Large intestine (tissue), 3 donors: ENCODE data around the gene PEF1. TPM values are rescaled to one million over a fixed set of nuclear protein-coding genes. Genes with fewer than 3 reads are reported as not detected.

Experiments
- DNase-seq, 2 donors: peaks; one replicate each; pipeline versions ENCODE4 v3.0.0 to v3.0.0-alpha.2; 2013
- H3K27ac ChIP-seq: one replicate; pipeline ENCODE4 v1.5.1; 2013; ENCODE audit warnings: low read length
- H3K27me3 ChIP-seq: 2 replicates; pipeline ENCODE4 v1.6.1; 2013; ENCODE audit warnings: low read length; ENCODE audit not compliant: control insufficient read depth, insufficient read depth
- H3K36me3 ChIP-seq: 2 replicates; pipeline ENCODE4 v1.6.1; 2013; ENCODE audit warnings: low read length; ENCODE audit not compliant: control insufficient read depth, insufficient read depth
- H3K4me1 ChIP-seq: one replicate; pipeline ENCODE4 v1.6.1; 2013; ENCODE audit warnings: low read length; ENCODE audit not compliant: control insufficient read depth, insufficient read depth
- H3K4me3 ChIP-seq: one replicate; pipeline ENCODE4 v1.5.1; 2013; ENCODE audit warnings: low read length
- H3K9me3 ChIP-seq: one replicate; pipeline ENCODE4 v1.6.1; 2013; ENCODE audit warnings: mild to moderate bottlenecking, low read depth, low read length, moderate library complexity; ENCODE audit not compliant: control insufficient read depth
- WGBS: methylation state at CpG from one replicate; pipeline ENCODE4 v1.1.5; 2013; ENCODE audit warnings: low lambda C conversion rate; ENCODE audit not compliant: insufficient coverage; 5-methylcytosine and 5-hydroxymethylcytosine counted together
- polyA plus RNA-seq: library from polyadenylated mRNA; unstranded; fragments of 120-200 nt; gene quantifications from one replicate; pipeline ENCODE4 v1.2.1, GENCODE V29; 2013

PEF1 gene
- polyA plus RNA-seq, 1 donor: 57.4 TPM

DNA sequence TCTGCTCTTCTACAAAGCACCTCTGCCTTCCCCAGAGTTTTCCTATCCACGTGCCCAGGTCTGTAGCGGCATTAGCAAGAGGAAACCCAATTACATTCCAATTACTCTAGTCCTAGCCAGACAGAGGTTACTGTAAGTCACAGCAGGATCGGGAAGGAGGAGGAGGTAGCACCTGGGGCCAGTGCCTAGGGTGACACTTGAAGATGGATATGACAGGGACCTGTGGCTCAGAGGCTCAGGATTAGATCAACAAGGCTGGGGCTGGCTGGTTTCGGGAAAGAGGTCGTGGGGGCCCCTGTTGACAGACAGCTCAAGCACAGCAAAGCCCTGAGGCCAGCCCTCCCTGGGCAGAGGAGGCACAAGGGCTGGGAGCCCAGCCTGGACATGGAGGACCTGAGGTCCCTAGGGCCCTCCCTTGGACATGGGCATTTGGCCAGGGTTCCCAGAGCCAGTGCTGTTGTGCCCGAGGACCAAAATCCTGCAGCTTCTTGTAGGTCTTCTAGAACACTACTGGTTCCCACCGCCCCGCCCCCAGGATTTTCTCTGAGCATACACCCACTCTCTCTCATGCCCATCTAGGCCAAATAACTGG is 30.2 kb downstream of the PEF1 start:
- H3K27ac ChIP-seq: no peak overlapping the region
- peaks cover 22% of the 10 kb centered on the region for H3K27me3 ChIP-seq
- peaks cover 6% of the 10 kb centered on the region for H3K4me1 ChIP-seq
- H3K4me3 ChIP-seq: no peak overlapping the region
- no CpG with 5 or more reads among the region's 8 CpGs for WGBS
- no peaks in the 10 kb centered on the region for H3K36me3 ChIP-seq
- DNase-seq: no peak
- no peaks in the 10 kb centered on the region for H3K9me3 ChIP-seq

DNA sequence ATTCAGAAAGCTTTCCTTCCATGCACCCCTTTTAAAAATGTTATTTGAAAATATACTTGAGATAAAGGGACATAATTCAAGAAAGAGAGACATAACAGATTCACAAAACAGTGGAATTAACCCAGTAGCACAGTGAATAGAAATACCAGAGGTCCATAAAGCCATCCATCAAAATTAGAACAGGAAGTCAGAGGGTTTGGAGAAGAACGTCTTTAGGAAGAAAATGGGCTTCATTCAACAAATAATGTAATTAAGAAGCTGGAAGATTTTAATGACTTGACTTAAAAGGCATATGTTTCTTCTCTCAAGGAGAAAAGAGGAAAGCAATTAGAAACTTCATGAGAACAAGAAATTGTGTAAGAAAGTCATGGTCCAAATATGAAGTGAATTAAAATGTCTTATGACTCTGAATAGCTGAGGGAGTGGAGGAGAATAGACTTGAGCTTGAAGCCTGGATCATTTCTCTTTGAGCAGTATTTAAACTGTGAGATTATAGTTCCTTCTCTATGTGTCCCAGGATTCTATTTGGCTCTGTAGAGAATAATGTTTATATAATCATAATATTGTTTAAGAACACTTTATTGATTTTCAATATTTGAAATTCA is 35.1 kb downstream of the PEF1 start:
- no CpG with 5 or more reads among the region's 1 CpG for WGBS
- H3K9me3 ChIP-seq: no peaks in the 10 kb centered on the region
- DNase-seq: no peak
- H3K36me3 ChIP-seq: no peaks in the 10 kb centered on the region
- no peaks in the 10 kb centered on the region for H3K27me3 ChIP-seq
- no peak overlapping the region for H3K27ac ChIP-seq
- H3K4me1 ChIP-seq: no peaks in the 10 kb centered on the region
- H3K4me3 ChIP-seq: no peak overlapping the region

DNA sequence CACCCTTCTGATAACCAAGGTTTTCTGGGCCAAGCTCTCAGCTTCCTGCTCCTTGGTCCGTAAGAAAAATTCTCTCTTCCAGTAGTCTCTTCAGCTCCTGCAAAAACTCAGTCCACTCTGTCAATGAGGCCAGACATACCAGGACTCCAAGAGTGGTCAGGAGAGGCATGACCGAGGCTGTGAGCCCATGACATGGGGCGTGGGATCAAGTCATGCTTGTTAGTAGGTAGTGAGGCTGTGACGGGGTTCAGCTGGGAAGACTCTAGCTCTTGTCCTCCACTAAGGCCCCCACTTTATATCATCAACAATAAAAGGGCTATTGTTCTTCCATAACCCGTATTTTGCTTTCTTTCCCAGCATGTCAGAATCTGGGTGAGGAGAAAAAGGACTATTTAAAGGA is 37.3 kb downstream of the PEF1 start:
- H3K27ac ChIP-seq: no peak overlapping the region
- H3K9me3 ChIP-seq: no peaks in the 10 kb centered on the region
- no peaks in the 10 kb centered on the region for H3K27me3 ChIP-seq
- DNase-seq: no peak
- H3K4me1 ChIP-seq: no peaks in the 10 kb centered on the region
- no peak overlapping the region for H3K4me3 ChIP-seq
- WGBS: 40% methylated on average over 1 of the region's 5 CpGs
- no peaks in the 10 kb centered on the region for H3K36me3 ChIP-seq

DNA sequence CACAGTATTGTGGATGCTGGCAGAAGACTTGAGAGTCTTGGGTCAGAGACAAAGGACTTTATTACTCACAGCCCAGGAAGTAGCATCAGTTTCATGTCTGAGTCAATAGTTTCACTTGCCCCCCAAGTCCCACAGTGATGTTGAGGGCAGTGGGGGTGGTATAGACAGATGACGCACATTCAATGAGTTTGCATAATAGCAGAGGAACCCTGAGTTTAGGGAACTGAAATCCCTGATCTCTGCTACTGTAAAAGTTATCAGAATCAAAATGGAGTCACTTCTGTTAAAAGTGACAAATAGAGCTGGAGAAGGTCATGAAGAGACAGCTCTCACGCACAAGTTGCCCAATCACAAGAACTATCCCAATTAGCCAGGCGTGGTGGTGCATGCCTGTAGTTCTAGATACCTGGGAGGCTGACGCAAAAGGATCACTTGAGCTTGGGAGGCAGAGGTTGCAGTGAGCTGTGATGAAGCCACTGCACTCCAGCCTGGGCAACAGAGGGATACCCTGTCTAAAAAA is 38.7 kb downstream of the PEF1 start:
- DNase-seq: no peak
- WGBS: 100% methylated on average over 1 of the region's 4 CpGs

DNA sequence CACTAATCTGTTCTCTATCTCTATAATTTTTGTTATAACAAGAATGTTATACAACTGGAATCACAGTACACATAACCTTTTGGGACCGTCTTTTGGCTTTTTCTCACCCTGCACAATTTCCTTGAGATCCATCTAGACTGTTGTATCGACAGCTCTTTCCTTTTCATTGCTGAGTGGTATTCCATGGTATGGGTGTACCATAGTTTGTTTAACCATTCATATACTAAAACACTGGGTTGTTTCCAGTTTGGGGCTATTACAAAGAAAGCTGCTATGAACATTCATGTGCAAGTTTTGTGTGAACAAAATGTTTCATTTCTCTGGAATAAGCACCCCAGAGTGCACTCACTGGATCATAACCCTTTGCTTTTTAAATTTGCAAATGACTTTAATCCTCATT is 42.6 kb downstream of the PEF1 start:
- Histone ChIP-seq H3K27me3 (no peaks in the 10 kb centered on the region), H3K4me3 (no peak overlapping the region), H3K27ac (no peak overlapping the region), H3K36me3 (no peaks in the 10 kb centered on the region), H3K9me3 (no peaks in the 10 kb centered on the region), H3K4me1 (no peaks in the 10 kb centered on the region)
- no peak for DNase-seq
- WGBS: 86% methylated on average over 1 of the region's 2 CpGs

More for the DNA sequence above, 38.7 kb downstream of the PEF1 start:
- no peak overlapping the region for H3K27ac ChIP-seq
- no peaks in the 10 kb centered on the region for H3K4me1 ChIP-seq
- no peaks in the 10 kb centered on the region for H3K9me3 ChIP-seq
- H3K4me3 ChIP-seq: no peak overlapping the region
- no peaks in the 10 kb centered on the region for H3K36me3 ChIP-seq
- no peaks in the 10 kb centered on the region for H3K27me3 ChIP-seq

DNA sequence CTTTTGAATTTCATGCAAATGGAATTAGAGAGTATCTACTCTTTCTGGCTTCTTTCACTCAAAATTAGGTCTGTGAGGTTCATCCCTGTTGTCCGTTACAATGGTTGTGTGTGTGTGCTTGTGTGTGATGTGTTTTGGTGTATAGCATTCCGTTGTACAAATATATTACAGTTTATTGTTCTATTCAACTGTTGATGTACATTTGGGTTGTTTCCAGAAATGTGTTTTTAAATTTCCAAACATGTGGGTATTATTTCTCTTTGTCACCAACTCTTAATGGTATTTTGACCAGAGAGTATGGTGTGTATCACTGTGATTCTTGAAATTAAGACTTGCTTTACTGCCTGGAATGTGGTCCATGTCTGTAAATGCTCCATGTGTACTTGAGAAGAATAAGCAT is 44.0 kb downstream of the PEF1 start:
- no peaks in the 10 kb centered on the region for H3K27me3 ChIP-seq
- no peaks in the 10 kb centered on the region for H3K9me3 ChIP-seq
- no peaks in the 10 kb centered on the region for H3K4me1 ChIP-seq
- H3K27ac ChIP-seq: no peak overlapping the region
- no peaks in the 10 kb centered on the region for H3K36me3 ChIP-seq
- WGBS: no CpG with 5 or more reads among the region's 2 CpGs
- DNase-seq: no peak
- no peak overlapping the region for H3K4me3 ChIP-seq

DNA sequence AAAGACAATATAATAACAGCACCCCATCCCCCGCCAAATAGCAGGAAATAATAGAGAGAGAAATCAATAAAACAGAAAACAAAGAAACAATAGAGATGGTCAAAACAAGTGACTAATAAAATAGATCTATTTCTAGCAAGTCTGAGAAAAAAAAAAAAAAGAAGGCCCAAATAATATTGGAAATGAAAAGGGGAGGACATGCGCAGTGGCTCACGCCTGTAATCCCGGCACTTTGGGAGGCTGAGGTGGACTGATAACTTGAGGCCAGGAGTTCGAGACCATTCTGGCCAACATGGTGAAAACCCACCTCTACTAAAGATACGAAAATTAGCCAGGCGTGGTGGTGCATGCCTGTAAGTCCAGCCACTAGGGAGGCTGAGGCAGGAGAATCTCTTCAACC is 45.7 kb downstream of the PEF1 start:
- Histone ChIP-seq H3K9me3 (no peaks in the 10 kb centered on the region), H3K4me3 (no peak overlapping the region), H3K27ac (no peak overlapping the region), H3K27me3 (no peaks in the 10 kb centered on the region), H3K4me1 (no peaks in the 10 kb centered on the region), H3K36me3 (no peaks in the 10 kb centered on the region)
- 100% methylated on average over 1 of the region's 7 CpGs for WGBS
- no peak for DNase-seq

DNA sequence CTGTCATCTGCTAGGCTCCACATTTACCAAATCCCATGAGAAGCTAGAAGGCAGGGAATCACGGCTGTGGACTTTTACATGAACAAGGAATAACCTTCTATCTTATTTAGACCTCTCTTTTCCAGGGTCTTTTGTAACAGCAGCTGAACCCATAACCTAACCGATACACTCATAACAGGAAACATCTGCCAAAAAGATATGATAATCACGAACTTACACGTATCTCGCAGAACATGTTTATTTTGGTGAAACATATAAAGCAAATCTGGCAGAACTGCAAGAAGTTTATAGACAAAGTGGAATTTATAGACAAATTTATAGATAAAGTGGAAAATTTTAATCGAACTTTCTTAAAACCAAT is 48.0 kb downstream of the PEF1 start:
- WGBS: 60% methylated on average over 1 of the region's 6 CpGs
- no peaks in the 10 kb centered on the region for H3K9me3 ChIP-seq
- H3K4me3 ChIP-seq: no peak overlapping the region
- no peaks in the 10 kb centered on the region for H3K36me3 ChIP-seq
- no peak overlapping the region for H3K27ac ChIP-seq
- H3K4me1 ChIP-seq: peaks cover 7% of the 10 kb centered on the region
- no peaks in the 10 kb centered on the region for H3K27me3 ChIP-seq
- no peak for DNase-seq

DNA sequence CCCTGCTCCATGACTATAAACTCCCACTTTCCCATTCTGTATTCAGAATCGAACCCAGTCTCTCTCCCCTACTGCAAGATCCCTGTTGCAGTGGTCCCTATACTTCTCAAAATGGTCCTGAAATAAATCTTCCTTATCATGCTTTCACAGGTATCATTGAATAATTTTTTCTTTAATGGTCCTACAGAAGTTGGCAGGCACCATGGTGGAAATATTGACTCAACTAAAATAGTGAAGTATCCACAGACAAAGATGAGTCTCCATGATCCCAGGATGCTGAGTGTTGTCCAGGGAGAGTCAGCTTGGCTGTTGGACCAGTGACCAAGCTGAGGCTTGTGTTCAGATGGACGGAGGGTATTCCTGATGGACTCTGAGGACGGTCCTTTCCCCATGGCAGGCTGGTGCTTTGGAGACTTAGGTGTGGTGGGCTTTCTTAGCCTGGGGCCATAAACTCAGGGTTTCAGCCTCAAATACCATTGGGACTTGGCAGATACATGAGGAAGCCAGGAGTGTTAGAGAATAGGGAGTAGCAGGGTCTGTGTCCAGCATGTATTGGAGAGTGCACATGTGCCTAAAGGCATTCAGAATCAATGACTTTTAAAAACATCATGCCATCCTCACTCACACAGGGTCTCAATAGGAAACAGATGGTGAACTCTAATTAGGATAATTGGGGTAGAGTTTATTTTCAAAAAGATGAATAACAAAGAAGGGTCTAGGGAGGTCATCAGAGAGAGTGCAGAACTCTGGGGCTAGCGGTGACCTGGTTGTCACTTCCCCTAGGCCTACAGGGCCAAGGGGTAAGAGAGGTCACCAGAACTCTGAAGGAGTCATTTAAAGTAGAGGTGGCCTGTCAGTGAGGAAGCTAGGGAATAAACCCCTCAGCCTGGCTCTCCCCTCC is 48.6 kb downstream of the PEF1 start:
- Histone ChIP-seq H3K27me3 (no peaks in the 10 kb centered on the region), H3K27ac (no peak overlapping the region), H3K4me1 (peaks cover 11% of the 10 kb centered on the region), H3K4me3 (no peak overlapping the region), H3K9me3 (no peaks in the 10 kb centered on the region), H3K36me3 (no peaks in the 10 kb centered on the region)
- WGBS: no CpG with 5 or more reads among the region's 4 CpGs
- no peak for DNase-seq

DNA sequence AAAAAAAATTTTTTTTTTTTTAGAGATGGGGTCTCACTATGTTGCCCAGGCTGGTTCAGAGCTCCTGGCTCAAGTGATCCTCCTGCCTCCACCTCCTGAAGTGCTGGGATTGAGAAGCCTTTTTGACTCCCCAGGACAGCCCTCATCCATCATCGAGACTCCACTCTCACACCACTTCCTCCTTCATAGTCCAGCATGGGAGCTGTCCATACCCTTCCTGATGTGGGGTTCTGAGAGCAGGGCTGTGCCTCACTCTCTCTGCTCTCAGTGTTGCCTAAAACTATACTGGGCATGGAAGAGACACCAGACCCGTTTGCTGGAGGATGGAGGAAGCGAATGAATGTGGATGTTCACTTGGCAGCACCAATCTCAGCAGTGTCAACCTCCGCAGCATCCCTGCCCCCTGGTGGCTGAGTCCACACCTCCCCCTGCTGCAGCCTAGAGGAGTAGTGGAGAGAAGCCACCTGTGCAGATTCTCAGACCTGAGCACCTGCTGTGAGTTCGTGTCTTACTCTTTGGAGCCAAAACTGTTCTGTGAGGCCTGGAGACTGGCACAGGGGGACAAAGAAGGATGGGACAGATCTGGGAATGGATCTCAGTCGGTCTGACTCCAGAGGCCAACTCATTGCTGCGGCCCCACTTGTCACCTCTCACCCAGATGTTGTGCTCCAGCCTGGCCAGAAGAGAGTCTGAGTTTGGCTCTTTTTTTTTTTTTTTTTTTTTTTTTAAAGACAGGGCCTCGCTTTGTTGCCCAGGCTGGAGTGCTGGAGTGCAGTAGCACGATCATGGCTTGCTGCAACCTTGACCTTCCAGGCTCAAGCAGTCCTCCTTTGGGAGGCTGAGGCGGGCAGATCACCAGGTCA is 50.7 kb downstream of the PEF1 start:
- WGBS: no CpG with 5 or more reads among the region's 10 CpGs
- DNase-seq: peak; percentile 76 to 83
- no peaks in the 10 kb centered on the region for H3K36me3 ChIP-seq

More for the DNA sequence above, 50.7 kb downstream of the PEF1 start:
- Histone ChIP-seq H3K27me3 (no peaks in the 10 kb centered on the region), H3K4me3 (no peak overlapping the region), H3K9me3 (no peaks in the 10 kb centered on the region), H3K27ac (no peak overlapping the region), H3K4me1 (peaks cover 17% of the 10 kb centered on the region)
